SK-N-MC (cell line): Measurements from ENCODE around the gene RANBP2.
"Not testable (repeated sequence)": the region's sequence is repeated elsewhere in the genome, so short reads cannot be mapped to it uniquely, and the experiment has no call there.

ENCODE experiments used
- DNase-seq: peaks from one replicate; pipeline ENCODE4 v3.0.0-alpha.2; 2011; ENCODE audit warnings: low read depth, low spot score
- H3K27ac ChIP-seq: fragments of 200-600 bp; sonication (generic); 2 replicates; pipeline ENCODE4 v1.5.1; 2016; ENCODE audit warnings: mixed run types
- H3K36me3 ChIP-seq: fragments of 200-600 bp; sonication (generic); 2 replicates; pipeline ENCODE4 v1.6.1; 2017; ENCODE audit warnings: antibody characterized with exemption, low read length, mixed read lengths; ENCODE audit not compliant: insufficient read depth
- H3K4me3 ChIP-seq: fragments of 200-600 bp; sonication (generic); 2 replicates; pipeline ENCODE4 v1.5.1; 2016
- H3K9ac ChIP-seq: fragments of 200-600 bp; sonication (generic); 2 replicates; pipeline ENCODE4 v1.8.0; 2017; ENCODE audit warnings: mixed run types, mixed read lengths; ENCODE audit not compliant: insufficient read length
- H3K9me3 ChIP-seq: fragments of 200-600 bp; sonication (generic); 2 replicates; pipeline ENCODE4 v1.6.1; 2017; ENCODE audit warnings: low read depth, mild to moderate bottlenecking, antibody characterized with exemption, low read length, moderate library complexity, mixed read lengths
- FOXP2 ChIP-seq: optimal IDR thresholded peaks from 2 replicates; pipeline ENCODE3; 2011; ENCODE audit warnings: mild to moderate bottlenecking, moderate library complexity; ENCODE audit not compliant: insufficient read depth; ENCODE audit errors: extremely low read length, control extremely low read depth
- POLR2AphosphoS5 ChIP-seq: IDR thresholded peaks from 2 replicates; pipeline ENCODE4 v1.6.1; 2012; ENCODE audit warnings: mild to moderate bottlenecking, low read depth, low read length, borderline replicate concordance

The RANBP2 gene

DNA sequence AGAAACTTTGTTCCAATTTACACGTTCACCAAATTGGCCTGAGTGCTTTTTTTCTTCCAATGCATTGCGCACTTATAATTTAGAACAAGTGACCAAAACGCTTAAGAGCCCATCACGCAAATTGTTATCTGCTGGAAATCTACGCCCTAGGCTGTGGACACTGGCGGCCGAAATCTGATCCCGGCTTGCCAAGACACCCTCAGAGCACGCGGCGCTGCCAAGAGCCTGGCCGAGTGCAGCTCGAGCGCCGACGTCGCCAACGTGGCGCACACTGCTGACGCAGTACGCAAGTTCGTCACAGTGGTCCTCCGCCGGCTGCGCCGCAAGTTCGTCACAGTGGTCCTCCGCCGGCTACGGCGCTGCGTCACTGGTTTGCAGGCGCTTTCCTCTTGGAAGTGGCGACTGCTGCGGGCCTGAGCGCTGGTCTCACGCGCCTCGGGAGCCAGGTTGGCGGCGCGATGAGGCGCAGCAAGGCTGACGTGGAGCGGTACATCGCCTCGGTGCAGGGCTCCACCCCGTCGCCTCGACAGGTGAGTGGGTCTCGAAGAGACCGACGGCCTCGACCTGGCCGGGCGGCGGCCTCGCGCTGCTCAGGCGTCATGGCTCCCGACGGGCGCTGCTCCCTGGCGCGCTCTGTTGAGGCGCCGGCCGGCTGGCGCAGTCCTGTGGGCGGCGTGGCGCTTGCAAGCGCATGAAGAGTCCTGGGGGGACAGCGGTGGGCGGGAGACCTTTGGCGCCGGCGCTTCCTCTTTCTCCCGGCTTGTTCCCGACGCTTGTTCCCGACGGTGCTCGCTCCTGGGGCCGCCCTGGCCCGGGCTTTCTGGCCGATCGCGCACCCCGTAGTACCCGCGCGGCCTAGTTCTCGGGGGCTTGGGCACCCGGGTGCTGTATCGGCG, at the start of gene RANBP2:
Gene RANBP2, plus strand, starts transcription at position 334 of the 896 bp plus-strand sequence. Its CDS starts 125 bp downstream, at position 459.
- Histone ChIP-seq H3K9me3 (no peaks in the 10 kb centered on the region), H3K9ac (peak within 1 kb of the TSS; percentile 99), H3K4me3 (peak within 1 kb of the TSS; percentile 96), H3K36me3 (no peaks in the 10 kb centered on the region), H3K27ac (peak within 1 kb of the TSS; percentile 91)
- TF ChIP-seq POLR2AphosphoS5 (peak; percentile 99), FOXP2 (no peak)
- peak; percentile 77 for DNase-seq

DNA sequence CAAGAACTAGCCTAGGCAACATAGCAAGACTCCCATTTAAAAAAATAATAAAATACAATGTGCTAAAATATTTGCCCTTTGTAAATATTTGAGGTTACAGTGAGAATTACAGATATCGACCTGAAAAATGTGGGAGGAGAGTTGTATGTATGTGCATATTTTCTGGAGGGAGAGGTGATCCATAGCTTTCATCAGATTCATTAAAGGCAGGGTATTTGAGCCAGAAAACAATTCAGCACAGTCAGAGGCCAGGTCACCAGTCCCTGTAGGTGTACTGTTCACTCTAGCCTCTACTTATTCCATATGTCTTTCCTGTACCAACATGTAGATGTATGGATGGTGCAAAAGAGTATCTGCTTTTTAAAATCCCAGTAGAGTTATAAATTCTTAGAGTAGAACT, 49.0 kb upstream of the RANBP2 start:
- not testable (repeated sequence) for H3K27ac ChIP-seq, H3K36me3 ChIP-seq, DNase-seq, H3K9ac ChIP-seq, H3K4me3 ChIP-seq, H3K9me3 ChIP-seq

DNA sequence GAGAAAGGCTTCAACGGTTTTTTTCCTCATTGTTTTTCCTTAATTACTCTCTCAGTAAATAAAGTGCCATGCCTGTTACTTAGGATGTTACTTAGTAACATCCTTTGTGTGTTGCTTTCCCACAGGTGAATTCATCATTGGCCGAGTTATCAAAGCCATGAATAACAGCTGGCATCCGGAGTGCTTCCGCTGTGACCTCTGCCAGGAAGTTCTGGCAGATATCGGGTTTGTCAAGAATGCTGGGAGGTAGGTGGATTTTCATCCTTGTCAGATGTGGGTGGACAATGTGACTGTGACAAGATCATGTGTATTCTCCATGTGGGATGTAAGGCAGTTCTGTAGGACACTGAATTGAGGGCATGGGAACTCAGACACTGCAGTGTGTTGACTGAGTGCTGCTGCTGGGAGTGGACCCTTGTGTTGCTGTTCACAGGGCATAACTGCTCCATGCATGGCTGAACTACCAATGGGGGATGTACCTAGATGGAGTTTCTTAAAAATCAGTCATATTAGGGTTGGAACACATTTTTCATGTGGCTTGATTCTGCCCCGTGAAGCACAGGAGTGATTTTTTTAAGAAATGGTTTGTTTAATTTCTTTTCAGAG, 47.0 kb upstream of the RANBP2 start:
- not testable (repeated sequence) for DNase-seq, H3K9ac ChIP-seq, H3K9me3 ChIP-seq, H3K36me3 ChIP-seq, H3K4me3 ChIP-seq, H3K27ac ChIP-seq

DNA sequence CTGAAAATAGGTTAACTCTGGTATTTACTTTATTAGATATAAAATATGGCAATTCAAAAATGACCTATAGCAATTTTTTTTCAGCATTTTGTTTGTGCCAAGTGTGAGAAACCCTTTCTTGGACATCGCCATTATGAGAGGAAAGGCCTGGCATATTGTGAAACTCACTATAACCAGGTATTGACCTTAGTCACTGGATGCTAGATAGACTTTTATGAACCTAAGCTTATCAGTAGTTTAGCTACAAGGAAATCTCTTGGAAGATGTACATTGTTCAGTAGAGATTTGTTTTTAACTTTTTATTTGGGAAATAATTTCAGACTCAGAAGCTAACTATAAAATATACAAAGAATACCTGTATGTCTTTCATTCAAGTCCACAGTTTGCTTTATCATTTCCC, 42.8 kb upstream of the RANBP2 start:
- not testable (repeated sequence) for H3K4me3 ChIP-seq, H3K27ac ChIP-seq, H3K9ac ChIP-seq, H3K36me3 ChIP-seq, H3K9me3 ChIP-seq, DNase-seq

DNA sequence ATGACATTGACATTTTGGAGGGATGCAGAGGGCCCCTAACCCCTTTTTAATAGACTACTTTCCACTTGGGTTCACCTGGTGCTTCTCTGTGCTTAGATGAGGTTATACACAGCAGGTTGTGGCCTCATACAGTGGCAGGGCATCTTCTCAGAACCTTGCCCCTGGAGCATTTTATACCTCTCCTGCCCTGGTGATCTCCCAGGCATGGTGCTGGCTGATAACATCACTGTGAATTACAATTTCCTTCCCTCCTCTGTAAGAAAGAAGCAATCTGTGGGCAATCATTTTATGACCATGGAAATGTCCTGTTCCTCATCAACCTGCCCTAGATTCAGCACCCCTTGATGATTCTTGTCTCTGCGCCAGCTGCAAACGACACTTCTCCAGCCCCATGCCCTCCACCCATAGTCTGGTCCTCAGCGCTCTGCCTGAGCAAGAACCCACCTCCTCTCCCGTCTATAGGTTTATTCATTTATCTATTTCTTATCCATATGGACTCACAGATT, 42.0 kb upstream of the RANBP2 start:
- H3K9ac ChIP-seq, H3K27ac ChIP-seq, DNase-seq, H3K4me3 ChIP-seq, H3K9me3 ChIP-seq, H3K36me3 ChIP-seq: not testable (repeated sequence)

DNA sequence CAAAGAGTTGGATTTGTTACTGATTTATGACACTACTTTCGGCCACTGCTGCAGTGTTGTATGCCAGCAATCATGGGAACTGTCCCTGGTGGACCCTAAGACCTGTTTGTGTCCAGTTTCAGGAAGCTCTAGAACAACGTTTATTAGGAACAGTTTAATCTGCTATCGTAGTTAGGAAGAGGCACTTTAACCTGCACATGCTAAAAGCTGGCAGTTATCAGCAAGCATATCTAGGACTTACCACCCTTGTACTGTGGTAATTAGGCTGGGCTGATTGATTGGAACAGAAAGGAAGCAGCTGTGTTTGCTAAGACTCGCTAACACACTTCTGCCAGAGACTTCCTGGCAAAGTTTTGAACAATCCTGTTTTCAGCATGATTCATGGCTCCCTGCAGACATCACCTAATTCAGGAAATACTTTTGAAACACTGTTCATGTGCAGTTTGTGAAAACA, 41.1 kb upstream of the RANBP2 start:
- not testable (repeated sequence) for H3K27ac ChIP-seq, DNase-seq, H3K9me3 ChIP-seq, H3K36me3 ChIP-seq, H3K4me3 ChIP-seq, H3K9ac ChIP-seq

DNA sequence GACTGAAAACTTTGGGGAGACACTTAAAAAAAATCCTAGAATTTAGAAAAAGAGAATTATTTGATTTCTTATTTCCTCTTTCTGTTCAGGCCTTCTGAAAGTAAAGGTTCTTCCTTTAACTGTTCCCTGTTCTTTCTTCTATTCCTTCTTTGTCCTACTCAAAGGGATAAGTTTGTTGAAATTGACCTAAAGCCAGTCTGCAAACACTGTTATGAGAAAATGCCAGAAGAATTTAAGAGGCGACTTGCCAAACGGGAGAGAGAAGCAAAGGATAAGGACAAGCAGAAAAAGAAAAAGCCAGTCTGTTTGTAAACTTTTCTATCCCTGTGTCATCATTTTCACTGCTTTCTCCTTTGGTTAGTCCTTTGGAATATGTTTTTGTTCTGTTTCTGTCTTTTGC, 38.5 kb upstream of the RANBP2 start:
- not testable (repeated sequence) for H3K4me3 ChIP-seq, H3K9ac ChIP-seq, H3K36me3 ChIP-seq, DNase-seq, H3K9me3 ChIP-seq, H3K27ac ChIP-seq

DNA sequence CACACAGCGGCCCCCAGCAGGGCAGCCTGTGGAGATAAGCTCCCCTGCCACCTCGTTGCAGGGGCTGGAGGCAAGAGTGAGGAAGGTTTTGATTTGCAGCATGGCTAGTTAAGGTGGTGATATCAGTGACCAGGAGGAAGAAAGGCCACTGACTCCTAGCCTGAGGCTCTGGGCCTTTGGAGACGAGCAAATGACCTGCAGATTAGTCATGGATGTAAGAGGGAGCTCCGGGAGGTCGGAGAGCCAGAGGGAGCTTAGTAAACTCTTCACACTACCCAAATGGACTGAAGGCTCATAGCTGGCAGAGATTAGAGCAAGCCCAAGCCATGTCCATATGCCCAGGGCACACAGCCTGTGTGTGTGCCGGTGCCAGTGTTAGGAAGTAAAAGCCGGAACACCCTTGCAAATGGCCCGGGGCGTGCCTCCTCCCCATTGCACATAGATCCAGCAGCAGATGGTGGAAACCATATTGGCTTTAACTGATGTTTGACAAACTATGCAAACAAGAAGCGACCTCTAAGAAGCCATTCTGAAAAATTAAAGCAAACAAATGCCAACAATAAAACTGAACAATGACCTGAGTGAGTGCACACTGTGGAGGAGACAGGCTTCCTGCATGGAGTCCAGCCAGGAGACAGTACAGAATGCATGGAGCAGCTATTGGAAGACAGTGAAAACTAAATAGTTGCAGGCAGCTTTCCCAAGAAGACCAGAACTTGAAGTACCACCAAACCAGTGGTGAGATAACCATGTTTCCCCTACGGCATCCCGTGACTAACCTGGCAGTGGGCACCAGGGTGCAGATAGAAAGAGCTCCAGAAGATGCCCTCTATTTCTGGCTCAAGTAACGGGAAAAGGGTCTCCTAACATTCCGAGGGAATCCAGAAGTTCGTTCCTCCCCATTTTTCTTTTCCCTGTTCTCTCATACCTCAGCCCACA, 30.2 kb upstream of the RANBP2 start:
- H3K36me3 ChIP-seq, H3K27ac ChIP-seq, H3K9ac ChIP-seq, H3K4me3 ChIP-seq, DNase-seq, H3K9me3 ChIP-seq: not testable (repeated sequence)

DNA sequence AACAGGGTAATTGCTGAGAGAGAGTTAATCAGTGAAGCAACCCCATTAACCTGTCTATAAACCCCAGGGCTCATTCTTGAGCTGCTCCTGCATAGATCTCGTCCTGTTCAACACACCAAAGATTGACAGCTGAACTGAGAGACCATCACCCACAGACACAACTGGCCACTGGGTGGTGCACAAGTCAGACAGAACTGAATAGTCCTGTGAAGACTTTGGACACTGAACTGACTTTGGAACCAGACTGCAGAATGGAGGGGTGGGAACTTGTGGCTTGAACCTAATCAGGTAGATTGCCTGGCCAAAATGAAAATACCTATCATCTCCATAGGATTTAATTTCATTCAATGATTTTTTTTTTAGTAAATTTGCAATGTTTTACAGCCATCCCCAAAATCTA, 29.3 kb upstream of the RANBP2 start:
- H3K36me3 ChIP-seq, H3K4me3 ChIP-seq, DNase-seq, H3K9me3 ChIP-seq, H3K27ac ChIP-seq, H3K9ac ChIP-seq: not testable (repeated sequence)
